HL-60 (cell line): ENCODE measurements around the gene ARAP2.

Source experiments
- DNase-seq, 2 experiments: peaks; one replicate each; pipeline ENCODE4 v3.0.0-alpha.2; 2010 to 2020; ENCODE audit warnings: low read depth in 1 of 2, low spot score in 1 of 2
- H3K27ac ChIP-seq: fragments of 250-450 bp; sonication (Bioruptor Pico); replicated peaks from 2 replicates; pipeline ENCODE4 v1.5.1; 2020; ENCODE audit warnings: mild to moderate bottlenecking, moderate library complexity
- H3K27me3 ChIP-seq: fragments of 250-450 bp; sonication (Bioruptor Pico); 2 replicates; pipeline ENCODE4 v1.5.1; 2021; ENCODE audit warnings: mild to moderate bottlenecking, moderate library complexity; ENCODE audit not compliant: insufficient read depth, poor library complexity, severe bottlenecking
- H3K4me3 ChIP-seq: replicated peaks from 2 replicates; pipeline ENCODE4 v1.5.1; 2011; ENCODE audit warnings: mild to moderate bottlenecking, control low read depth, low read length; ENCODE audit not compliant: insufficient read depth
- GABPA ChIP-seq: IDR thresholded peaks from 2 replicates; pipeline ENCODE4 v1.6.1; 2012; ENCODE audit warnings: low read depth
- POLR2AphosphoS5 ChIP-seq: IDR thresholded peaks from 2 replicates; pipeline ENCODE4 v1.6.1; 2012; ENCODE audit warnings: low read depth
- SPI1 ChIP-seq: IDR thresholded peaks from 2 replicates; pipeline ENCODE4 v1.6.1; 2012; ENCODE audit warnings: low read depth, mild to moderate bottlenecking, borderline replicate concordance
- TF ChIP-seq, protein P1 (sequence below): IDR thresholded peaks from one replicate; pipeline ENCODE4 v1.5.1; 2011; ENCODE audit warnings: low read length, control low read depth, inconsistent platforms; ENCODE audit not compliant: insufficient read depth
- TF ChIP-seq, protein P2 (sequence below): IDR thresholded peaks from 2 replicates; pipeline ENCODE4 v1.6.1; 2012; ENCODE audit warnings: low read depth; ENCODE audit not compliant: insufficient replicate concordance

Gene ARAP2

DNA sequence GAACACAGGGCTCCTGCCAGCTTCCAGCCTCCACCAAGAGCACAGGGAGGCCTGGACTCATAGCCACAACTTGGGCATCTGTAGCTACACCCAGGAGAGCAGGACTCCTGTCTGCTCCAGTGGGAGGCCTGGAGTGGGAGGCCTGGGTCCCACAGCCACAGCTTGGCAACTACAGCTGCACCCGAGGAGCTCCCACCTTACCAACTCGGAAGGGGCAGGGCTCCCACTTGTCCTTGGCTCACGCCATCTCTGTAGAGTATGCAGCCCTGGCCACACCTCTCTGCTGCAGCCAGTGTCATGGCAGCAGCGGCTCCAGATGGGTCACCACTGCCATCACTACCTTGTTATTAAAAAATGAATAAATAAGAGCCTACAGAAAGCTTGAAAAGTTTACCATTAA, 45.5 kb downstream of the ARAP2 start:
- no peak for DNase-seq
- H3K4me3 ChIP-seq = no peak overlapping the region
- TF ChIP-seq GABPA = no peak
- TF ChIP-seq, protein P1, sequence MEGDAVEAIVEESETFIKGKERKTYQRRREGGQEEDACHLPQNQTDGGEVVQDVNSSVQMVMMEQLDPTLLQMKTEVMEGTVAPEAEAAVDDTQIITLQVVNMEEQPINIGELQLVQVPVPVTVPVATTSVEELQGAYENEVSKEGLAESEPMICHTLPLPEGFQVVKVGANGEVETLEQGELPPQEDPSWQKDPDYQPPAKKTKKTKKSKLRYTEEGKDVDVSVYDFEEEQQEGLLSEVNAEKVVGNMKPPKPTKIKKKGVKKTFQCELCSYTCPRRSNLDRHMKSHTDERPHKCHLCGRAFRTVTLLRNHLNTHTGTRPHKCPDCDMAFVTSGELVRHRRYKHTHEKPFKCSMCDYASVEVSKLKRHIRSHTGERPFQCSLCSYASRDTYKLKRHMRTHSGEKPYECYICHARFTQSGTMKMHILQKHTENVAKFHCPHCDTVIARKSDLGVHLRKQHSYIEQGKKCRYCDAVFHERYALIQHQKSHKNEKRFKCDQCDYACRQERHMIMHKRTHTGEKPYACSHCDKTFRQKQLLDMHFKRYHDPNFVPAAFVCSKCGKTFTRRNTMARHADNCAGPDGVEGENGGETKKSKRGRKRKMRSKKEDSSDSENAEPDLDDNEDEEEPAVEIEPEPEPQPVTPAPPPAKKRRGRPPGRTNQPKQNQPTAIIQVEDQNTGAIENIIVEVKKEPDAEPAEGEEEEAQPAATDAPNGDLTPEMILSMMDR = no peak
- TF ChIP-seq SPI1 = no peak
- no peak for TF ChIP-seq POLR2AphosphoS5
- TF ChIP-seq, protein P2, sequence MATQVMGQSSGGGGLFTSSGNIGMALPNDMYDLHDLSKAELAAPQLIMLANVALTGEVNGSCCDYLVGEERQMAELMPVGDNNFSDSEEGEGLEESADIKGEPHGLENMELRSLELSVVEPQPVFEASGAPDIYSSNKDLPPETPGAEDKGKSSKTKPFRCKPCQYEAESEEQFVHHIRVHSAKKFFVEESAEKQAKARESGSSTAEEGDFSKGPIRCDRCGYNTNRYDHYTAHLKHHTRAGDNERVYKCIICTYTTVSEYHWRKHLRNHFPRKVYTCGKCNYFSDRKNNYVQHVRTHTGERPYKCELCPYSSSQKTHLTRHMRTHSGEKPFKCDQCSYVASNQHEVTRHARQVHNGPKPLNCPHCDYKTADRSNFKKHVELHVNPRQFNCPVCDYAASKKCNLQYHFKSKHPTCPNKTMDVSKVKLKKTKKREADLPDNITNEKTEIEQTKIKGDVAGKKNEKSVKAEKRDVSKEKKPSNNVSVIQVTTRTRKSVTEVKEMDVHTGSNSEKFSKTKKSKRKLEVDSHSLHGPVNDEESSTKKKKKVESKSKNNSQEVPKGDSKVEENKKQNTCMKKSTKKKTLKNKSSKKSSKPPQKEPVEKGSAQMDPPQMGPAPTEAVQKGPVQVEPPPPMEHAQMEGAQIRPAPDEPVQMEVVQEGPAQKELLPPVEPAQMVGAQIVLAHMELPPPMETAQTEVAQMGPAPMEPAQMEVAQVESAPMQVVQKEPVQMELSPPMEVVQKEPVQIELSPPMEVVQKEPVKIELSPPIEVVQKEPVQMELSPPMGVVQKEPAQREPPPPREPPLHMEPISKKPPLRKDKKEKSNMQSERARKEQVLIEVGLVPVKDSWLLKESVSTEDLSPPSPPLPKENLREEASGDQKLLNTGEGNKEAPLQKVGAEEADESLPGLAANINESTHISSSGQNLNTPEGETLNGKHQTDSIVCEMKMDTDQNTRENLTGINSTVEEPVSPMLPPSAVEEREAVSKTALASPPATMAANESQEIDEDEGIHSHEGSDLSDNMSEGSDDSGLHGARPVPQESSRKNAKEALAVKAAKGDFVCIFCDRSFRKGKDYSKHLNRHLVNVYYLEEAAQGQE = no peak
- no peaks in the 10 kb centered on the region for H3K27me3 ChIP-seq
- H3K27ac ChIP-seq = no peak overlapping the region

DNA sequence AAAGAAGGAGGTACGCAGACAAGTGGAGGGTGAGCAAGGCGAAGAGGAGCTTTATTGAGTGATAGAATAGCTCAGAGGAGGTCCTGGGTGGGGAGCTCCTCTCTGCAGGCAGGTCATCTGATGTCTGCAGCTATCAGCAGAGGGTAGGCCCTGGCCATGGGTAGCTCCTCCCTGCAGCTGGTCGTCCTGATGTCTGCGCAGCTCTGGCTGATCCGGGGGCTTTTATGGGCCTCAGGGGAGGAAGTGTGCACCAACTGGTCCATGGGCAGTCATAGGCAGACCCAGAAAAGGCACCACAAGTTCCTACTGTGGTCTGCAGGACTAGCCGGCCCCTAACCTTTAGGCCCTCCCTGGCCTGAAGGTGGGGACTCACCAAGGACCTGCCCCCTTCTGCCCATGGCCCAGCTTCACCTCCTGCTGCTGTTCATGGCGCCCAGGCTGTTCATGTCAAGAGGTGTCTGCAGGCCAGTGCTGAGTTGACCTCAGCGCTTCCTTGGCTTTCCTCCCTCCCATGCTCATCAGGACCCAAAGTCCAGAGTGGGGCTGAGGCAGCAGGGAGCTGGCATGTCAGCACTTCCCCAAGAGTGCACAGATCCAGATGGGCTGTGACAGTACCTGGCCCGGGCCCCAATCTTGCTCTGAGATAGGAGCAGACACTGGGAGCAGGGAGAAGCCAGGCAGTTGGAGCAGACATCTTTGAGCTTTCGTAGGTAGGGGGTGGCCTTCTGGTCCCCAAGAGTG, 46.1 kb downstream of the ARAP2 start:
- DNase-seq = no peak
- no peak for TF ChIP-seq SPI1
- TF ChIP-seq GABPA = no peak
- TF ChIP-seq, protein P2 = no peak
- TF ChIP-seq POLR2AphosphoS5 = no peak
- TF ChIP-seq, protein P1 = no peak
- Histone ChIP-seq H3K27me3 (no peaks in the 10 kb centered on the region), H3K27ac (no peak overlapping the region), H3K4me3 (no peak overlapping the region)

DNA sequence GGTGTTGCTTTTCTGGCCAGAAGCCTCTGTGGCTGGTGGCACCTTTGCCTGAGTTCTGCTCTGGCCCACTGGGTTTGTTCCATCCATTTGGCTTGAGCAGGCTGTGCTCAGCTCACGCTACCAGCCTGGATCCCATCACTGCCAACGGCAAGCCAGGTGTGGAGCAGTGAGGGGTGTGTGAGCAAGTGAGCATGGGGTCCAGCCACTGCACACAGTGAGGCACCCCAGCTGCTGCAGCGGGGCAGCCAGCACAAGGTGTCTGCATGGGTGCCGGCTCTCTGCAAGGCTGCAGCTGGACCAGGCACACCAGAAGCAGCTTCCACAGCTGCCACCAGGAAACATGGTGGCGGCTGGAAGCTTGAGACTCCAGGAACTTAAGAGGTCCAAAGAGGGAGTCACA, 46.8 kb downstream of the ARAP2 start:
- TF ChIP-seq SPI1 (no peak), POLR2AphosphoS5 (no peak), GABPA (no peak)
- TF ChIP-seq, protein P2 = no peak
- TF ChIP-seq, protein P1 = no peak
- no peak overlapping the region for H3K27ac ChIP-seq

More for the DNA sequence above, 46.8 kb downstream of the ARAP2 start:
- Histone ChIP-seq H3K4me3 (no peak overlapping the region), H3K27me3 (no peaks in the 10 kb centered on the region)
- no peak for DNase-seq
